IMR-90 (cell line): ENCODE results near the gene INIP. TPM values are rescaled to one million over a fixed set of nuclear protein-coding genes. Genes with fewer than 3 reads are reported as not detected.

Experiments
- ATAC-seq: fragments of 200-7000 bp; cut with Tn5 transposase; 2 replicates; pipeline ENCODE4 v1.9.1; 2020; ENCODE audit warnings: low read depth, mild to moderate bottlenecking, moderate library complexity
- BruUV-seq: library from RNA; stranded (reverse); fragments of 400-500 nt; replicated peaks from 2 replicates; lab custom pipeline; 2021; lab: Mats Ljungman, UMichigan
- CTCF ChIA-PET: fragments of 300-600 bp; formaldehyde crosslinking; extraction: SDS; loops from one replicate; lab custom pipeline; 2021; ENCODE audit warnings: antibody characterized with exemption; lab: Yijun Ruan, JAX
- POLR2A ChIA-PET: fragments of 300-600 bp; sonication (Branson Sonifier 250); formaldehyde crosslinking; loops from one replicate; lab custom pipeline; 2022; ENCODE audit warnings: antibody characterized with exemption; ENCODE audit not compliant: unreplicated experiment; lab: Charles Lee
- DNase-seq: peaks from one replicate; pipeline ENCODE4 v3.0.0; 2013
- H2AFZ ChIP-seq: replicated peaks from 2 replicates; pipeline ENCODE3; 2013; ENCODE audit warnings: low read length, mild to moderate bottlenecking; ENCODE audit not compliant: poor library complexity
- H2AK5ac ChIP-seq: 2 replicates; pipeline ENCODE4 v1.6.1; 2013; ENCODE audit warnings: low read depth, low read length, inconsistent platforms
- H2AK9ac ChIP-seq: replicated peaks from 2 replicates; pipeline ENCODE3; 2013; ENCODE audit warnings: mild to moderate bottlenecking, low read depth, low read length, moderate library complexity; ENCODE audit not compliant: poor library complexity
- H2BK120ac ChIP-seq: 2 replicates; pipeline ENCODE4 v1.6.1; 2013; ENCODE audit warnings: low read depth, low read length, inconsistent platforms
- H2BK15ac ChIP-seq: 3 replicates; pipeline ENCODE4 v1.6.1; 2013; ENCODE audit warnings: low read depth, low read length, inconsistent platforms
- H2BK20ac ChIP-seq: 2 replicates; pipeline ENCODE4 v1.6.1; 2013; ENCODE audit warnings: low read depth, mild to moderate bottlenecking, inconsistent platforms, low read length, moderate library complexity
- H2BK5ac ChIP-seq: 2 replicates; pipeline ENCODE4 v1.6.1; 2013; ENCODE audit warnings: mild to moderate bottlenecking, low read depth, low read length, inconsistent platforms; ENCODE audit not compliant: poor library complexity, severe bottlenecking
- H3K14ac ChIP-seq: replicated peaks from 2 replicates; pipeline ENCODE4 v1.6.1; 2013; ENCODE audit warnings: low read depth, low read length, inconsistent platforms
- H3K18ac ChIP-seq: 2 replicates; pipeline ENCODE4 v1.6.1; 2013; ENCODE audit warnings: low read depth, low read length, control low read depth
- H3K23ac ChIP-seq: 2 replicates; pipeline ENCODE4 v1.6.1; 2013; ENCODE audit warnings: low read depth, low read length, inconsistent platforms
- H3K27ac ChIP-seq: 2 replicates; pipeline ENCODE4 v1.5.1; 2013; ENCODE audit warnings: mild to moderate bottlenecking, control low read depth, low read length; ENCODE audit not compliant: insufficient read depth
- H3K27me3 ChIP-seq: 2 replicates; pipeline ENCODE4 v1.6.1; 2013; ENCODE audit warnings: low read length; ENCODE audit not compliant: control insufficient read depth, insufficient read depth
- H3K36me3 ChIP-seq: 2 replicates; pipeline ENCODE4 v1.6.1; 2013; ENCODE audit warnings: low read length, mixed read lengths; ENCODE audit not compliant: control insufficient read depth, insufficient read depth
- H3K4ac ChIP-seq: 2 replicates; pipeline ENCODE4 v1.6.1; 2013; ENCODE audit warnings: low read depth, low read length, inconsistent platforms
- H3K4me1 ChIP-seq: 2 replicates; pipeline ENCODE4 v1.6.1; 2013; ENCODE audit warnings: low read length, mixed read lengths; ENCODE audit not compliant: control insufficient read depth, insufficient read depth
- H3K4me2 ChIP-seq: 2 replicates; pipeline ENCODE4 v1.6.1; 2013; ENCODE audit warnings: low read depth, mild to moderate bottlenecking, control low read depth, low read length, moderate library complexity
- H3K4me3 ChIP-seq: 2 replicates; pipeline ENCODE4 v1.5.1; 2013; ENCODE audit warnings: low read depth, mild to moderate bottlenecking, control low read depth, low read length, moderate library complexity; ENCODE audit not compliant: insufficient read depth
- H3K56ac ChIP-seq: 2 replicates; pipeline ENCODE4 v1.6.1; 2013; ENCODE audit warnings: low read length, inconsistent platforms; ENCODE audit not compliant: insufficient read depth; ENCODE audit errors: extremely low read depth
- H3K79me1 ChIP-seq, 2 experiments: 2 replicates each; pipeline ENCODE4 v1.6.1; 2013; ENCODE audit warnings: low read length in 2 of 2, inconsistent platforms in 1 of 2, low read depth in 1 of 2
- H3K9ac ChIP-seq: 2 replicates; pipeline ENCODE4 v1.6.1; 2013; ENCODE audit warnings: low read depth, low read length, control low read depth
- H3K9me1 ChIP-seq: 2 replicates; pipeline ENCODE4 v1.6.1; 2013; ENCODE audit warnings: low read length, inconsistent platforms; ENCODE audit not compliant: insufficient read depth
- H3K9me3 ChIP-seq: 2 replicates; pipeline ENCODE4 v1.6.1; 2013; ENCODE audit warnings: low read length; ENCODE audit not compliant: control insufficient read depth, insufficient read depth
- H4K20me1 ChIP-seq: 2 replicates; pipeline ENCODE4 v1.6.1; 2013; ENCODE audit warnings: low read length, inconsistent platforms; ENCODE audit not compliant: insufficient read depth
- H4K5ac ChIP-seq: 2 replicates; pipeline ENCODE4 v1.6.1; 2013; ENCODE audit warnings: mild to moderate bottlenecking, low read depth, low read length, control low read depth
- H4K8ac ChIP-seq, 2 experiments: 2 replicates each; pipeline ENCODE4 v1.6.1; 2013; ENCODE audit warnings: low read depth in 2 of 2, low read length in 2 of 2, control low read depth in 1 of 2, inconsistent platforms in 1 of 2
- H4K91ac ChIP-seq: 2 replicates; pipeline ENCODE4 v1.6.1; 2013; ENCODE audit warnings: low read depth, low read length, inconsistent platforms; ENCODE audit not compliant: insufficient read depth
- BHLHE40 ChIP-seq: fragments of 150-350 bp; IDR thresholded peaks from 2 replicates; pipeline ENCODE4 v1.6.1; 2016; ENCODE audit warnings: mild to moderate bottlenecking, low read depth, low read length
- CEBPB ChIP-seq: IDR thresholded peaks from 2 replicates; pipeline ENCODE4 v1.6.1; 2012; ENCODE audit warnings: low read depth, low read length, improper control_type of control experiment
- CHD1 ChIP-seq: IDR thresholded peaks from 2 replicates; pipeline ENCODE4 v1.6.1; 2012; ENCODE audit warnings: low read depth, low read length, improper control_type of control experiment
- FOS ChIP-seq: fragments of 150-350 bp; IDR thresholded peaks from 2 replicates; pipeline ENCODE4 v1.6.1; 2016; ENCODE audit warnings: low read depth, low read length
- POLR2A ChIP-seq: IDR thresholded peaks from 2 replicates; pipeline ENCODE4 v1.6.1; 2012; ENCODE audit warnings: mild to moderate bottlenecking, low read depth, low read length
- RCOR1 ChIP-seq: IDR thresholded peaks from 2 replicates; pipeline ENCODE4 v1.6.1; 2012; ENCODE audit warnings: mild to moderate bottlenecking, low read length, improper control_type of control experiment; ENCODE audit not compliant: insufficient replicate concordance
- RFX5 ChIP-seq: IDR thresholded peaks from 2 replicates; pipeline ENCODE4 v1.8.0; 2012; ENCODE audit warnings: low read depth, mild to moderate bottlenecking, low read length, moderate library complexity
- SMC3 ChIP-seq: fragments of 150-350 bp; IDR thresholded peaks from 2 replicates; pipeline ENCODE4 v1.6.1; 2016; ENCODE audit warnings: low read depth, mild to moderate bottlenecking, antibody characterized with exemption, low read length, moderate library complexity
- WGBS, 2 experiments: methylation state at CpG; one replicate each; pipeline versions ENCODE4 v1.1.5 to v1.1.7; 2013; ENCODE audit warnings: missing lambda C conversion rate in 2 of 2; ENCODE audit not compliant: insufficient read length in 1 of 2; ENCODE audit errors: extremely low coverage in 2 of 2; 5-methylcytosine and 5-hydroxymethylcytosine counted together
- dilution Hi-C: fragments of 300-500 bp; cut with HindIII; formaldehyde crosslinking; loops from one replicate; pipeline ENCODE4 v1.14.3; 2018; ENCODE audit warnings: low sequenced_read_pairs; ENCODE audit not compliant: unreplicated experiment
- in situ Hi-C: fragments of 300-500 bp; cut with MboI; formaldehyde crosslinking; loops from 3 replicates; pipeline ENCODE4 v1.14.3; 2019; ENCODE audit warnings: low sequenced_read_pairs, inconsistent platforms, mixed read lengths
- intact Hi-C: fragments of 100-400 bp; cut with micrococcal nuclease; formaldehyde crosslinking; loops from 2 replicates; pipeline ENCODE4 v1.10.0; 2022
- polyA plus RNA-seq, 3 experiments: library from polyadenylated mRNA; depleted of rRNA; stranded (reverse); fragments of >200 nt; gene quantifications; 2 replicates each; pipeline ENCODE4 v1.2.3, GENCODE V29; 2012; ENCODE audit warnings: low replicate concordance in 1 of 3
- total RNA-seq: library from RNA; depleted of rRNA; stranded (reverse); fragments of >200 nt; gene quantifications from 2 replicates; pipeline ENCODE4 v1.2.3, GENCODE V29; 2012
- TF ChIP-seq, protein P1 (sequence below): fragments of 150-350 bp; IDR thresholded peaks from 2 replicates; pipeline ENCODE4 v1.6.1; 2017; ENCODE audit warnings: mild to moderate bottlenecking, antibody characterized with exemption, low read length, low read depth
- TF ChIP-seq, protein P2 (sequence below): fragments of 150-350 bp; IDR thresholded peaks from 2 replicates; pipeline ENCODE4 v1.6.1; 2016; ENCODE audit warnings: low read depth, mild to moderate bottlenecking, low read length, moderate library complexity, borderline replicate concordance

The INIP gene
- total and polyA plus RNA-seq, 2 of the 4 experiments (the other 2 are of a cell fraction), result 11.1 to 15.4 TPM

DNA sequence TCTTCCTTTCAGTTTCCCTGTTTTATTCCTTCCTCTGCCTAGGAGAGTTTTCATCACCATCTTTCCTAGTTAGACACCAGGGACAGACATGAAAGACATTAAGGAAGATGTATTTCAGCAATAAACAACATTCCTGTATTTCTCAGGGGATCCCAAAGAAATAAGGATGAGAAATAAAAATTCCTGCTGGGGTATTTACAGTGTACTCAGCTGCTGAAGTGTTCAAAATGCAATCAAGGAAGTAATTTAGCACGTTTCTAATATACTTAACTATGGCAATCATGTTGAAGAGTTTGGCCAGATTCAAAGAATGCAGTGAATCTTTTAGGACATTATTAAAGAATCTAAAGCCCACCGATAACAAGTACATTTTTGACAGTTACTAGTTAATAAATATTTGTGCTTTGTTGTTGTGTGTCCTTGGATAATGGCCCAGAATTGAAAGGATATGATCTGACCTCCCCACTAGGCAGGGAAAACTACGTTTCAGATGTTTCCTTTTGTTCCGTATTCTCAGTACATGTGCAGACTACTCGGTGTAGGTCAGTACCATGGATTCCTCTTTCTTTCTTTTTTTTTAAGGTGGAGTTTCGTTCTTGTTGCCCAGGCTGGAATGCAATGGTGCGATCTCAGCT, 46.8 kb downstream of the INIP start:
- no CpG with 5 or more reads among the region's 7 CpGs for WGBS, 2 experiments

More for the DNA sequence above, 46.8 kb downstream of the INIP start:
- H3K23ac ChIP-seq, result no peak overlapping the region
- no peak overlapping the region for H2AFZ ChIP-seq
- H2AK5ac ChIP-seq, result no peak overlapping the region
- H3K27me3 ChIP-seq, result no peaks in the 10 kb centered on the region; the same call in none of the 2 replicates
- ChIA-PET CTCF (no interaction called here), POLR2A (no interaction called here)
- no peak overlapping the region for H3K18ac ChIP-seq
- H4K91ac ChIP-seq, result no peak overlapping the region
- no peaks in the 10 kb centered on the region for H4K20me1 ChIP-seq
- no peak overlapping the region for H3K4me2 ChIP-seq
- H3K14ac ChIP-seq, result no peak overlapping the region
- no peak overlapping the region for H2BK15ac ChIP-seq
- no peak overlapping the region for H4K5ac ChIP-seq
- TF ChIP-seq SMC3 (no peak), BHLHE40 (no peak), CEBPB (no peak), FOS (no peak), POLR2A (no peak), RCOR1 (no peak), RFX5 (no peak), CHD1 (no peak)
- TF ChIP-seq, protein P1, sequence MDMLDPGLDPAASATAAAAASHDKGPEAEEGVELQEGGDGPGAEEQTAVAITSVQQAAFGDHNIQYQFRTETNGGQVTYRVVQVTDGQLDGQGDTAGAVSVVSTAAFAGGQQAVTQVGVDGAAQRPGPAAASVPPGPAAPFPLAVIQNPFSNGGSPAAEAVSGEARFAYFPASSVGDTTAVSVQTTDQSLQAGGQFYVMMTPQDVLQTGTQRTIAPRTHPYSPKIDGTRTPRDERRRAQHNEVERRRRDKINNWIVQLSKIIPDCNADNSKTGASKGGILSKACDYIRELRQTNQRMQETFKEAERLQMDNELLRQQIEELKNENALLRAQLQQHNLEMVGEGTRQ, result no peak
- TF ChIP-seq, protein P2, sequence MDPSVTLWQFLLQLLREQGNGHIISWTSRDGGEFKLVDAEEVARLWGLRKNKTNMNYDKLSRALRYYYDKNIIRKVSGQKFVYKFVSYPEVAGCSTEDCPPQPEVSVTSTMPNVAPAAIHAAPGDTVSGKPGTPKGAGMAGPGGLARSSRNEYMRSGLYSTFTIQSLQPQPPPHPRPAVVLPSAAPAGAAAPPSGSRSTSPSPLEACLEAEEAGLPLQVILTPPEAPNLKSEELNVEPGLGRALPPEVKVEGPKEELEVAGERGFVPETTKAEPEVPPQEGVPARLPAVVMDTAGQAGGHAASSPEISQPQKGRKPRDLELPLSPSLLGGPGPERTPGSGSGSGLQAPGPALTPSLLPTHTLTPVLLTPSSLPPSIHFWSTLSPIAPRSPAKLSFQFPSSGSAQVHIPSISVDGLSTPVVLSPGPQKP, result no peak
- H2BK120ac ChIP-seq, result no peak overlapping the region
- no peak overlapping the region for H4K8ac ChIP-seq
- H2BK20ac ChIP-seq, result no peak overlapping the region
- H3K9me3 ChIP-seq, result no peaks in the 10 kb centered on the region
- in situ Hi-C loops (no loop called here), dilution Hi-C loops (no loop called here), intact Hi-C loops (no loop called here)
- no peak for ATAC-seq
- no peaks in the 10 kb centered on the region for H3K36me3 ChIP-seq
- no peak overlapping the region for H3K56ac ChIP-seq
- no peak for DNase-seq
- no peak overlapping the region for H3K27ac ChIP-seq
- no peaks in the 10 kb centered on the region for H3K9me1 ChIP-seq
- H3K4me1 ChIP-seq, result no peaks in the 10 kb centered on the region
- no peaks in the 10 kb centered on the region for H3K79me1 ChIP-seq
- H3K4me3 ChIP-seq, result no peak overlapping the region
- H3K4ac ChIP-seq, result no peak overlapping the region
- no peak overlapping the region for H3K9ac ChIP-seq
- H2AK9ac ChIP-seq, result no peak overlapping the region
- BruUV-seq, result no TSS peak
- no peak overlapping the region for H2BK5ac ChIP-seq
